COLO668 (cell line): Measurements from ENCODE around the gene HPS4.
"Not testable (repeated sequence)": the region's sequence is repeated elsewhere in the genome, so short reads cannot be mapped to it uniquely, and the experiment has no call there.

ENCODE experiments used
- DNase-seq: peaks from one replicate; lab custom pipeline; 2025; ENCODE audit not compliant: unreplicated experiment; lab: John Stamatoyannopoulos, UW

Gene HPS4

DNA sequence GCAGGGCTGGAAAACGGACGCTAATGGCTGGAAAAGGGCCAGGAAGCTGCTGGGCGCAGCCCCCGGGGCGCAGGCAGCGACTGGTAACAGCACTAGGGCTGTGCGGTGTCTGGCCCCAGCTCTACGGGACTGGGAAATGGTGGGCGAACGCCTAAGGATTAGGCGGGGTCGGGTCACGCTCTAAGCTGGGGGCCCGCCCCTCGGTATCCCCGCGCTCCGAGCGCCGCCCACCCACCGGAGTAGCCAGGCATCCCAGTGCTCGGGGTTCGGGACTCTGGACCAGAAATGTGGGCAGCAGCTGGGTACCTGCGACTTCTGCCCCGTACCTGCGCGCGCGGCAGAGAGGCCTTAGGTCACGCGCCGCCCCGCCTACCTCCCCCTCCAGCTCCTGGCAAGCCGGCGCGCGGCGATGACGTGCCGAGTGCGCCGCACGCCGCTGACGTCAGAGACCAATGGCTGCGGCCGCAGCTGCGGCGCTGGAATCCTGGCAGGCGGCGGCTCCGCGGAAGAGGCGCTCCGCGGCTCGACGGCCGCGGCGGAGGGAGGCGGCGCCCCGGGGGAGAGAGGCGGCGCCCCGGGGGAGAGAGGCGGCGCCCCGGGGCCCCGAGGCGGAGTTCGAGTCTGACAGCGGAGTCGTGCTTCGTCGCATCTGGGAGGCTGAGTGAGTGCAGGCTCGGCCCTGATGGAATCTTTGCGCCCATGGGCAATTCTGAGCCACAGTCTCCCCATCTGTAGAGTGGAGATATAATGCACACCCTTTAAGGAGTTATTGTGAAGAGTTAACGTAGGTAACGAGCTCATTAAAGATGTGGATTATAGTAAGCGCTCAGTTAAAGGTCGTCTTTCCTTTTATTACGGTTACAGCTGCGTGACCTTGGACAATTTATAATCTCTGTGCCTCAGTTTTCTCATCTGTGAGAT lies at the start of gene HPS4, which contains the start of gene SRRD:
TSS of gene HPS4 (minus strand) at position 345 of the 921 bp plus-strand sequence. CDS start 2,021 bp downstream, outside the sequence.
TSS of gene SRRD (plus strand) at position 439 of the 921 bp plus-strand sequence. CDS start at position 453, 14 bp downstream.
- peak; percentile 97 for DNase-seq

DNA sequence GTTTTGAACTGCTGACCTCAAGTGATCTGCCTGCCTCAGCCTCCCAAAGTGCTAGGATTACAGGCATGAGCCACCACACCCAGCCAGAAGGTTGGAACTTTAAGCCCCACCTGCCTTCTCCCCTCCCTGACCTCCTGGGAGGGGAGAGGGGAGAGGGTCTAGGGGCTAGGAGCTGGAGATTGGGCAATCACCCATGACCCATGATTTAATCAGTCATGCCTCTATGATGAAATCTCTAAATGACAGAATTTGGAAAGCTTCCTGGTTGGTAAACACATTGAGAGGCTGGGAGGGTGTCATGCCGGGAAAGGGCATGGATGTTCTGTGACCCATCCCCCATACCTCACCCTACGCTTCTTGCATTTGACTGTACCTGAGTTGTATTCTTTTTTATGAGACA lies 45.8 kb upstream of the HPS4 start:
- DNase-seq = no peak

DNA sequence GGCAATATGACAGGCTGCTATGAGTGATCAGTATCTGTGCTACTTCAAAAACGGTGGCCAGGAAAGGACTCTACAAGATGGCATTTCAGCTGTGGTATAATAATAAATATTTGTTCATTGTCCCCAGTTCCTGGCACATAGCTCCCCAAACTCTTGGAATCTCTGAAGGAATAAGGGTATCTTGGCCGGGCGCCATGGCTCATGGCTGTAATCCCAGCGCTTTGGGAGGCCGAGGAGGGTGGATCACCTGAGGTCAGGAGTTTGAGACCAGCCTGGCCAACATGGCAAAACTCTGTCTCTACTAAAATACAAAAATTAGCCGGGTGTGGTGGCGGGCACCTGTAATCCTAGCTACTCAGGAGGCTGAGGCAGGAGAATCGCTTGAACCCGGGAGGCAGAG lies 44.9 kb upstream of the HPS4 start:
- not testable (repeated sequence) for DNase-seq

DNA sequence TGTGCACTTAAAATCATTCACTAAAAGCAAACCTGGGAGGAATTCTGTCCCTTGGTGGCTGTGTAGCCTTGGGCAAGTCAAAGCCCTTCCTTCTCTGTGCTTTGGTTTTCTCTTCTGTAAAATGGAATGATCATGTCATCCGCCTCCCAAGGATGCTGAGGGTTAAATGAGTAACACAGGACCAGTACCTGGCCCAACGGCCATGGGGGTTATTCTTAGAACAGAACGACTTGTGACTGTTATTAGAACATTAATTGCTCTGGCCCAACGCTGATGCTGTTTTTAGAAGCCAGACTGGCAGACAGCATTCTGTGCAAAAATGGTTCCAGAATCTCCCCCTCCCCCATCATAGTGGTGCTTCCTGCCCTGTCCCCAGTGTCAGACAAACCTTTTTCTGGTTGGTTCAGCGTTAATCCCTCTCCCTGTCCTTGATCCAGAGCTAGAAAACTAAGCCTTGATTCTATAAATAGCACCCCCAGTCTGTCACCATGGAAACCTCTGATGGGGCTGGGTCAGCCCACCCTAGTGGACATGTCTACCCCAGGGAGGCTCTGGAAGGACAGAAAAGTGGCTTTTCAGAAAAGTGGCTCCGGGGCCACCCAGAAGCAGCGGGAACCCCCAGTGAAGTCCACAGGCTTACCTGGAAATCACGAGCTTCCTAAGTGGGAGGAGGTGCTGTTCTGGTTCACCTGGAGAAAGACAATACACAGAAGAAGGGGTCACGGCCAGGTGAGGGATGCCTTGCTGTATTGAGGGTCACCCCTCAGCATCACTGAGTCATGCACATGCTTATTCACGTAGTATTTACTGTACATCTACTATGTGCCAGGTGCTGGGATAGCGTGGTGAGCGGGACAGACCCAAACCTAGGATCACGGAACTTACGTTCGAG lies 44.2 kb upstream of the HPS4 start:
- DNase-seq = no peak

DNA sequence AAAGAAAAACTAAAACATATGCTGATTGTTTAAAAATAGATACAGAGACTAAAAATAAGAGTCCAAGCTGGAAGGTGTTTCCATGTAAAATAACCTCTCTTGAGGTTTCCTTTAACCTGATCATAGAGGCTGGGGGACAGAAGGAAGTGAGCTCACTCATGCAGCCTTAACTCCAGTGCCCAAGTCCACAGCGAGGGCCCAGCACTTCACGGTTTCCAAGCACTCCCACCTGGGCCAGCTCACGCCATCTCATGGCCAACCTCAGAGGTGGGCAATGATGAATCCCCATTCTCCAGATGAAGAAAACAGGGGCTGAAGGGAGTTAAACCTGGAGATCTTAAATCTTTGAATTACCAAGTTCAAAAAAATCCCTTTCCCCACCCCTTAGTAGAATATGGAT lies 43.6 kb upstream of the HPS4 start:
- no peak for DNase-seq

DNA sequence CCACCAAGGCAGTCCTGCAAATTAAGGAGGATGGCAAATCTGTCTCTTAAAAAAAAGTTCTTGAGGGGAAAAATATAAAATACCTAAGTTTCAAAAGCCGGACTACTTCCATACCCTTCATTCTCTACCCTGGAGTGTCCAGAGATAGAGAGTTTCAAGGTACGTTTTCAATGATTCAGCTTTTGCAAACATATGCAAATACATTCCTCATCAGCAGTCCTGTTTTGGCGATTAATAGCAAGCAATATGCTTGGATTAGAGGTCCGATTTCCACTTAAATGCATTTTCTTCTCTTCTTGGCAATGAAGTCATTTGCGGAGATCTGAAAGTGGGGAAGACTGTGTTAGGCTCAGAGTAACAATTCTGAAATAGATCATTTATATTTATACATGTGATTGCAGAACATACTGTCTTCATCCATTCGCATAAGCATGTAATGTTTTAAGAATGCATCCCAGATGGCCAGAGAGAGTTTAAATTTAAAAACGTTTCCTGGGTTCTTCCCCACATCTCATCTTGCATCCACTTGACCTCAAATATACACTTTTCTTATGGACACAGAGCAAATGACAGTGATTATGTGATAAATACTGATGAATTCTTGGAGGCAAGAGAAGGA lies 42.5 kb upstream of the HPS4 start:
- no peak for DNase-seq

DNA sequence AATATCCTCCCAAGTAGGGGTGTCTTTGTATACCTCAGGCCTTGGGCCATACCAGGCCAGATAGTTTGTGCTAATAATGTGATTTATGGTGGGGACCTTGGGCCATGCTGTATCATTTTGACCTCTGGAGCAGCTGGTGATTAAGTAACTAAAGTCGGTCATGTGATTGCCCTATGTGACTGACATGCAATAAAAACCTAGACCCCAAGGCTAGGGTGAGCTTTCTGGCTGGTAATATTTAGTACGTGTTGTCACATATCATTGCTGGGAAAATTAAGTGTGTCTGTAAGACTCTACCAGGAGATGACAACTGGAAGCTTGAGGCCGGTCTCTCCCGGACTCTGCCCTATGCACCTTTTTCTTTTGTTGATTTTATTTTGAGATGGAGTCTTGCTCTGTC lies 41.3 kb upstream of the HPS4 start:
- no peak for DNase-seq

DNA sequence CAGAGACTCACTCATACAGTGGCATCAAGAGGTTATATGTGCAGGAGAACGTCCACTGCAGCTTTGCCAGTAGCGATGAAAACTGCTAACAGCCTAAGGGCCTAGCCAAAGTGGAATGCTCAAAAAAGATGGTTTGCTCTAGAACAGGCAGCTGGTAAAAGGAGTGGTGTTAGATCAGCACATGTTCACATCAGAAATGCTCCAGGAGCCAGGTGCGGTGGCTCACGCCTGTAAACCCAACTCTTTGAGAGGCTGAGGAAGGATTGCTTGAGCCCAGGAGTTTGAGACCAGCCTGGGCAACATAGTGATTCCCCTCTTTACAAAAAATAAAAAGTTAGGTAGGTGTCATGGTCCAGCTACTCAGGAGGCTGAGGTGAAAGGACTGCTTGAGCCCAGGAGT lies 39.0 kb upstream of the HPS4 start:
- DNase-seq = no peak

DNA sequence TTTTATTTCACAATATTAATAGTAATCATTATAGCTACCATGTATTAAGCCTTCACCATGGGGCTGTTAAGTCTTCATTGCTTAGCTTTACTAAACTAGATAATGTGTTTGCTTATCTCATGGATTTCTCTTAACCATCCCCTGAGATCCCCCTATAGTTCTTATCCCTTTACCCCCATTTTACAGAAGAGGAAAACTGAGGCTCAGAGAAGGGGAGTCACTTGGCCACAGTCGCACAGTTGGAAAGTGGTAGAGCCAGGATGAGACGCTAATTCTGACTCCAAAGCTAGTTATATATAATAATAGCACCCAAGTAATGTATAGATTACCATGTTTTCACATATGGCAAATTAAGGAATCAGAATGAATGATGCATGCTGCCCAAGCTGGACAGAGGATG lies 38.4 kb upstream of the HPS4 start:
- DNase-seq = no peak

DNA sequence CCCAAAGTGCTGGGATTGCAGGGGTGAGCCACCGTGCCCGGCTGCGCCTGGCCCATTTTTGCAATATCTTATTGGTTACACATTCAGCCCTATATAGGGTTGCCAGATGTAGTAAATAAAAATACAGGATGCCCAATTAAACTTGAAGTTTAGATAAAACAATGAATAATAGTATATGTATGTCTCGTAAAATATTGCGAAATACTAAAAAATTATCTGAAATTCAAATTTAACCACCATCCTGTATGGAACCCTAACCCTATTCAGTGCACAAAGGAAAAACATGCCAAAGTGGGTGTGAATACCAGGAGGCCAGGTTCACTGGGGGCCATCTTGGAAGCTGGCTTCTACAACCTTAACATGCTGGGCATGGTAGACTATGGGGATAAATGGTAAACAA lies 33.8 kb upstream of the HPS4 start:
- no peak for DNase-seq

DNA sequence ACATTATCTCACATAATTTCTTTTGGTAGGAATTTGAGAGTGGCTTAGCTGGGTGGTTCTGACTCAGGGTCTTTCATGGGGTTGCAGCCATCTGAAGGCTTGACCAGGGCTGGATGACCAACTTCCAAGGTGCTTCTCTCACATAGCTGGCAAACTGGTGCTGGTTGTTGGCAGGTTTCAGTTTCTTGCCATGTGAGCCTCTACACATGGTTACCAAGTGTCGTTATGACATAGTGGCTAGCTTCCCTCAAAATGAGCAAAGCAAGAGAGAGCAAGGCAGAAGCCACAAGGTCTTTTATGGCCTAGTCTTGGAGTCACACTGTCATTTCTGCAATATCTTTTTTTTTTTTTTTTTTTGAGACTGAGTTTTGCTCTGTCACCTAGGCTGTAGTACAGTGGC lies 32.9 kb upstream of the HPS4 start:
- DNase-seq = no peak

DNA sequence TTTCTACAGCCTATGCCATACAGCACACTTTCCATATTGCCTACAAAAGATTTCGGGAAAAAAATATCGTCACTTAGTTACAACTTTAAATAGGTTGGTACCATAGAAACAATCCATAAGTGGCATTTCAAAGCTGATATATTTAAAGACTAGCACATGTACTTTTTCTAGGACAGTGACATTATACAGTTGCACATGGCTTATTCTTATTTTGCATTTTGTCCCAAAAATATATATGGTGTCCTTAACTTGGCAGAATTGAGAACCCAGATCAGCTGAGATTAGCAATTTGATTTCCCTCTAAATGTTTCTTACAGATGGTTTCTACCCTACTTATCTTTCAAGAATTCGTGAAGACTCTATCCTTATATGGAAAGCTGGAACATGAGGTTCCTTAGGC lies 32.3 kb upstream of the HPS4 start:
- no peak for DNase-seq

DNA sequence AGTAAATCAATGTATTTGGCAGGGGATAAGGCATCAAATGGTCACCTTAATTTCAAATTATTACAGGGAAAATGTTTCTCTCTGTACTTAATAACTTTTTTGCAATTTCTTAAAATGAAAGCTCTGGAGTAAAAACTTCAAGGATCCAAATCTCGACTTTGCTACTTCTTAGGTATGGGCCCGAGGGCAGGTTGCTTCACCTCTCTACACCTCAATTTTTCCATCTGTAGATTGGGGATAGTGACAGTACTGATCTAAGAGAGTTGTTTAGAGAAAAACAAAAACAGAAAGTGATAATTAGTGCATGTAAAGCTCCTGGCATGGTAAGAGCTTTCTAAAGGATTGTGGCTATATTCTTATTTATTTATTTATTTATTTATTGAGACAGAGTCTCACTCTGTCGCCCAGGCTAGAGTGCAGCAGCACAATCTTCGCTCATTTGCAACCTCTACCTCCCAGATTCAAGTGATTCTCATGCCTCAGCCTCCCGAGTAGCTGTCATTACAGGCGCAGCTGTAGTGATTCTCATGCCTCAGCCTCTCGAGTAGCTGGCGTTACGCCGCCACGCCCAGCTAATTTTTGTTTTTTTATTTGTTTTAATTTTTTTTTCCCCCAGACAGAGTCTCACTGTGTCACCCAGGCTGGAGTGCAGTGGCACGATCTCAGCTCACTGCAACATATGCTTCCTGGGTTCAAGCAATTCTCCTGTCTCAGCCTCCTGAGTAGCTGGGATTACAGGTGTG lies 31.0 kb upstream of the HPS4 start:
- no peak for DNase-seq

DNA sequence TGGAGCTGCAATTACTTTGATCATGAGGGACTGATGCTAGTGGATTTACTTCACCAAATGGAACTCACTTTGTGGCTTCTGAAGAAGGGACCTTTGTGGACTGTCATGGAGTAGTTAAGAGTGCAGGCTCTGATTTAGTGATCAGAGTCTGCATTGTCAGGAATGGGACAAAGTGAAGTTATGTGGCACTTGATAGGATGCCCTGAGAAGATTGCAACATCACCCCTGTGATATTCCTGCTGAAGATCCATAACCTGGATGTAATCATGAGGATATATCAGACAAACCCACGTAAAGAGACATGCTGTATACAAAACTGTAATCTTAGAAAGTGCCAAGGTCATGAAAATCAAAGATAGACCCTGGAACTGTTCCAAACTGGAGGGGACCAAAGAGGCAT lies 30.3 kb upstream of the HPS4 start:
- DNase-seq = no peak

DNA sequence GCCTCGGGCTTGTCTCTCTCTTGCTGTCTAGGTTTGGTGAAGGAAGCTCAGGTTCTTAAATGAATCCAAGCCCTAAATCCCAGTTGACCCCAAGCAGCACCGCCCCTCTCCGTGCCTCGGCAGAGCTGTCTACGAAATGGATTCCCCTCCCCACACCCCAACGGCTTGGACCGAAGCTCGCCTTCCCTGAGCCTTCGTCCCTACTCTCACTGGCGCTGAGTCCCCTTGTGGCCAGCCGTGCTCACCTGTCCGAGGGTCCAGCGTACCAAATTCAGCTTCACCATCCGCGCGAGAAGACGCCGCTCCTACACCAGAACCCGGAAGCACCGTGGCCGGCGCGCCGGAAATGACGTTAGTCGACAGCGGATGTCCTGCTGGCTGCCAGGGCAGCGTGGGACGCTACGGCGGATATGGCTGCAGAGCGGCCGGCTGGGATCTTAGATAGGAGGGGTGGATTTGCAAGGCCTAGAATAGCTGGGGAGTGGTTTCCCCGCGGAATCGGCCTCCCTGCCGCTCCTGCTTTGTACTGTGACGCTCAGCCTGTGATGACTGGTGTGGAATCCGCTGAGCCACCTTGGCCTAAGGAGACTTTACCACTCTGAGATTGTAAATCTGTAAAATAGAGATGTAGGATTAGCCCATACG lies 28.7 kb upstream of the HPS4 start, which contains the start of gene TFIP11:
TSS of gene TFIP11 (minus strand) at position 325 of the 645 bp plus-strand sequence. CDS start 2,201 bp downstream, outside the sequence.
- DNase-seq = peak; percentile 95

DNA sequence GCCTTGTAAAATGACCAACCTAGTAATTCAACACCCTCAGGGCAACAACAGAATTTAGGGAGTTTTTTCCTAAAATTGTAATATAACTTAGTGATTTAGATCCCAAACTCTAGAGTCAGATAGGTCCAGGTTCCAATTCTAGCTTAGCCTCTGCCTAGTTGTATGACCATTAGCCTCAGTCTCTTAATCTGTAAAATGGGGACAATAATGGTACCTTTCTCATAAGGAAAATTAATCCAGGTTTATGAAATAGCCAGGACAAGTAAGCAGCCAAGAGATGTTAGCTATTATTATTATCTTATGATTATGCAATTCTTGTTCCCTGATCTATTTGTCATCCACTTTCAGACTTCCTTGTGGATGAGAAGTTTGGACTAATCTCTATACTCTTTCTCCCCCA lies 24.6 kb upstream of the HPS4 start:
- DNase-seq = no peak

DNA sequence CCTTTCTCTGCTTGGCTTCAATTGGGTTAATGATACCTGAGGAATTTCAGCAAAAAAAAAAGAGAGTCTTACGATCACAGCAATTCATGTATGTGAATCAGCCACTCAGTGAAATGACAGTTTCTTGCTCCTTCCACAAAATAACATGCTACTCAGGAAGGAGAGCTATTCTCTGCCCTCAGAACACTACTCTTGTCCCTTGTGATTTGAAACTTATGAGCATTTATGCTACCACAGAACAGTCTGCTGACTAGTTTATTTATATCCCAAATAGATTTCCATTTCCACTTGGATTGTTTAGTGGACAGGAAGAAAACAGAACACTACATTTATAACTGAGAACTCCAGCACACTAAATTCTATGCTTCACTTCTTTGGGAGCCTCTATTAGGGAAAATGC lies 20.2 kb upstream of the HPS4 start:
- DNase-seq = no peak

DNA sequence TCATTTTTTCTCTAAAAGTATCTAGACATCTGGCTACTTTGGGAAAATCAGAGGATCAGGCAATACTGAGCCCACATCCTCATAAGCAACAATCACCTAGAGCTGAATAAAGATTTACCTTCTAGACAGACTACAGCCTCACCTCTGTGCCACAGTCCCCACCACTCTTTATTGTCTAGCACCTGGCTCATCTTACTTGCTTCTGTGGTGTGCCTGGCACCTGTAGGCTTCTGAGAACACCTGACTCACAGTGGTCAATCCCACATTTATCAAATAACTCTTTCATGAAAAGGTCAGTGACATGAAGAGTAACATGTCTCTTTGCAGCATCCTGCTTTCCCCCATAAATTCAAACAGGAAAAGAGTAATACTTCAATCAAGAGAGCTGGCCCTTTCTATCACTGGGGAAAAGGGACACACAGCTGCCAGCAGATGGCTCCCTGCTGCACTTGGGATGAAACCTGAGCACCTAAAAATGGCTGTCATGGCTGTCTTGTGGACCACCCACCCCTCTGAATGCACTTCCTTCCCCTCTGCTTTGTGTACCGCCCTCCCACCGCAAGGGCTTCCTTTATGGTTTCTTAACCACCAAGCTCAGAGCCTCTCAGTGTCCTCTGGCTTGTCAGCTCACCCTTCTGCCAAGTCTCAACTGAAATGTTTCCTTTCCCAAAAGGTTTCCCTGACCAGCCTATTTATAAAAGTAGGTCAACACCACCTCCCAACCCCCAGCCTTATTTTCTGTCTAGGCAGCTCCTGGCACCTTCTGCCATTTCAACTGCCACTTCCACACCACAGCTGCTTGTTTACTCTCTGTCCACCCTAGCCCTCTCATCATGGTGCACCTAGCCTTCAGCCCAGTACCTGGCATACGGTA lies 19.3 kb upstream of the HPS4 start:
- peak; percentile 34 for DNase-seq

DNA sequence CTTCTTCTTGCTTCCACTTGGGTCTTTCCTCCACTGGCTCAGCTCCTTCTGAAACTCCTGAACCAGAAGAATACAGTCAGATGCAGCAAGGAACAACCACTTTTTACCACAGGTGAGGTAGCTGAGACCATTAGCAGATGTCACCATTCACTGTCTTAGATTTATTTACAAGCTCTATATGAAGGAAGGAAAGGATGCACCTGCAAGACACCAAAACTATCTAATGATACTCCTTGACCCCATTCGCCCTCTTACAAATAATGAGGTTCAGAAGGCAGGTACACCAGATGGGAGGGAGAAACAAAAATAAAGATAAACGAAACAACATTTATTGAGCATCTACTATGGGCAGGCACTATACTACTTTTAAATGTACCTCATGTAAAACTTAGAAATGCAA lies 18.4 kb upstream of the HPS4 start:
- no peak for DNase-seq
